Measurements from ENCODE around the gene LRP8.

- TF ChIP-seq CTCF (IDR thresholded peaks at IDR 0.05; ENCODE audit: low read length) (no peak), EZH2phosphoT487 (IDR thresholded peaks at IDR 0.05; ENCODE audit: low read length) (no peak), EZH2 (optimal IDR thresholded peaks at IDR 0.05; ENCODE audit: low read depth, low read length) (no peak)
Observed at GRCh38 chr1:53284224-53285020, 43.4 kb downstream of the LRP8 start.

Measured in MM.1S (cell line).